HepG2 (cell line): ENCODE measurements around the gene ZBTB8OS. TPM values are rescaled to one million over a fixed set of nuclear protein-coding genes. Genes with fewer than 3 reads are reported as not detected.
A peak's percentile ranks its signal among the peaks of the same experiment; 100 is the strongest.

Source experiments
- ARNTL ChIP-seq: sonication (generic); formaldehyde crosslinking; IDR thresholded peaks from 2 replicates; pipeline ENCODE4 v1.4.0; 2020; ENCODE audit warnings: mild to moderate bottlenecking, missing genetic modification reagents
- CHD4 ChIP-seq: fragments of 200-600 bp; sonication (generic); IDR thresholded peaks from 2 replicates; pipeline ENCODE4 v1.7.0; 2017; ENCODE audit warnings: mild to moderate bottlenecking, low read length, borderline replicate concordance
- FOSL2 ChIP-seq: sonication (generic); formaldehyde crosslinking; IDR thresholded peaks from 2 replicates; pipeline ENCODE4 v1.4.0; 2020; ENCODE audit warnings: missing genetic modification reagents
- HNF1A ChIP-seq, 2 experiments: sonication (generic) in 1 of 2; formaldehyde crosslinking in 1 of 2; IDR thresholded peaks; 2 replicates each; pipeline versions ENCODE4 v1.4.0 to v1.6.1; 2016 to 2020; ENCODE audit warnings: borderline replicate concordance in 1 of 2, low read depth in 1 of 2, mild to moderate bottlenecking in 1 of 2, missing genetic modification reagents in 1 of 2
- KDM2A ChIP-seq: sonication (generic); formaldehyde crosslinking; IDR thresholded peaks from 2 replicates; pipeline ENCODE4 v1.4.0; 2020; ENCODE audit warnings: low read depth, missing genetic modification reagents, borderline replicate concordance
- MAX ChIP-seq: IDR thresholded peaks from 2 replicates; pipeline ENCODE4 v1.6.1; 2012; ENCODE audit warnings: inconsistent platforms
- MXD1 ChIP-seq: sonication (generic); formaldehyde crosslinking; IDR thresholded peaks from 2 replicates; pipeline ENCODE4 v1.4.0; 2020; ENCODE audit warnings: mild to moderate bottlenecking, missing genetic modification reagents
- PTBP1 ChIP-seq: fragments of 200-400 bp; formaldehyde crosslinking; IDR thresholded peaks from 2 replicates; pipeline ENCODE4 v1.6.1; 2018; ENCODE audit warnings: low read length, low read depth; ENCODE audit not compliant: poor library complexity, severe bottlenecking
- REXO4 ChIP-seq: sonication (generic); formaldehyde crosslinking; IDR thresholded peaks from 2 replicates; pipeline ENCODE4 v1.8.0; 2022; ENCODE audit warnings: missing genetic modification reagents, mild to moderate bottlenecking, borderline replicate concordance
- TBL1XR1 ChIP-seq: fragments of 150-350 bp; IDR thresholded peaks from 2 replicates; pipeline ENCODE4 v1.6.1; 2014; ENCODE audit warnings: borderline replicate concordance, low read length; ENCODE audit not compliant: partially characterized antibody
- THAP8 ChIP-seq: sonication (generic); formaldehyde crosslinking; IDR thresholded peaks from 2 replicates; pipeline ENCODE4 v1.5.1; 2020; ENCODE audit warnings: missing genetic modification reagents, mild to moderate bottlenecking, borderline replicate concordance
- ZFP91 ChIP-seq: sonication (generic); formaldehyde crosslinking; IDR thresholded peaks from 2 replicates; pipeline ENCODE4 v1.9.0; 2022; ENCODE audit warnings: missing genetic modification reagents, mild to moderate bottlenecking, borderline replicate concordance
- ZNF574 ChIP-seq: sonication (generic); formaldehyde crosslinking; IDR thresholded peaks from 2 replicates; pipeline ENCODE4 v1.4.0; 2020; ENCODE audit warnings: missing genetic modification reagents
- ZNF704 ChIP-seq: sonication (generic); formaldehyde crosslinking; IDR thresholded peaks from 2 replicates; pipeline ENCODE4 v1.8.1; 2023; ENCODE audit warnings: mild to moderate bottlenecking, inconsistent platforms, moderate library complexity, missing genetic modification reagents, borderline replicate concordance
- ZSCAN12 ChIP-seq: sonication (generic); formaldehyde crosslinking; IDR thresholded peaks from 2 replicates; pipeline ENCODE4 v1.9.0; 2021; ENCODE audit warnings: mild to moderate bottlenecking, missing genetic modification reagents
- polyA plus RNA-seq, 8 experiments: library from polyadenylated mRNA; depleted of rRNA in 3 of 8; stranded (reverse) in 7 of 8; unstranded in 1 of 8; fragments of >200 nt; fragmentation: Illumina TruSeq in 4 of 8; extraction: Trizol in 4 of 8; gene quantifications; 2 replicates each; pipeline versions ENCODE4 v1.2.1 to v1.2.3, GENCODE V29; 2011 to 2016; ENCODE audit warnings: low read depth in 4 of 8, missing spikeins in 1 of 8, mixed read lengths in 1 of 8; ENCODE audit not compliant: insufficient read depth in 1 of 8
- total RNA-seq, 5 experiments: library from RNA; depleted of rRNA; stranded (reverse); fragments of >200 nt; fragmentation: Illumina TruSeq; extraction: Trizol; gene quantifications; 2 replicates each; pipeline ENCODE4 v1.2.3, GENCODE V29; 2016; ENCODE audit warnings: low read depth in 1 of 5

ZBTB8OS gene
- total and polyA plus RNA-seq, 2 of the 13 experiments (the other 11 are each of a cell fraction or from before 2014, with no cell fraction given) = 57.7 to 84.8 TPM

GRCh38 chr1:32695098-32695904 is 45.0 kb upstream of the ZBTB8OS start (continued):
- TF ChIP-seq THAP8 = no peak
- no peak for TF ChIP-seq CHD4
- no peak for TF ChIP-seq PTBP1
- no peak for TF ChIP-seq TBL1XR1
- no peak for TF ChIP-seq ARNTL
- TF ChIP-seq REXO4 (CRISPR knock-in tag) = no peak
- no peak for TF ChIP-seq ZSCAN12 (CRISPR knock-in tag)
- TF ChIP-seq KDM2A = 0 out of 2 replicates have a peak, but pooled peaks have one; percentile 46
- peak; percentile 70 for TF ChIP-seq MXD1
- TF ChIP-seq FOSL2 (CRISPR knock-in tag) = peak; percentile 26; the same call in 1 of the 2 replicates
- peak; percentile 49 for TF ChIP-seq MAX
- no peak for TF ChIP-seq ZNF704 (CRISPR knock-in tag)
- peak; percentile 93 for TF ChIP-seq ZNF574 (CRISPR knock-in tag)
- 0 out of 2 replicates have a peak, but pooled peaks have one; percentile 60 for TF ChIP-seq ZFP91 (CRISPR knock-in tag)
- no peak for TF ChIP-seq HNF1A (IDR thresholded peaks at IDR 0.05; ENCODE audit: low read depth)
- TF ChIP-seq HNF1A (CRISPR knock-in tag; IDR thresholded peaks at IDR 0.05; ENCODE audit: borderline replicate concordance) = no peak
